HG02763 (cell line): ENCODE data around the gene CAPS.

Experiments
- ATAC-seq: cut with Tn5 transposase; IDR thresholded peaks from one replicate; pipeline ENCODE4 v1.9.1; 2021; ENCODE audit warnings: mild to moderate bottlenecking, moderate library complexity; ENCODE audit not compliant: unreplicated experiment

Gene CAPS

DNA sequence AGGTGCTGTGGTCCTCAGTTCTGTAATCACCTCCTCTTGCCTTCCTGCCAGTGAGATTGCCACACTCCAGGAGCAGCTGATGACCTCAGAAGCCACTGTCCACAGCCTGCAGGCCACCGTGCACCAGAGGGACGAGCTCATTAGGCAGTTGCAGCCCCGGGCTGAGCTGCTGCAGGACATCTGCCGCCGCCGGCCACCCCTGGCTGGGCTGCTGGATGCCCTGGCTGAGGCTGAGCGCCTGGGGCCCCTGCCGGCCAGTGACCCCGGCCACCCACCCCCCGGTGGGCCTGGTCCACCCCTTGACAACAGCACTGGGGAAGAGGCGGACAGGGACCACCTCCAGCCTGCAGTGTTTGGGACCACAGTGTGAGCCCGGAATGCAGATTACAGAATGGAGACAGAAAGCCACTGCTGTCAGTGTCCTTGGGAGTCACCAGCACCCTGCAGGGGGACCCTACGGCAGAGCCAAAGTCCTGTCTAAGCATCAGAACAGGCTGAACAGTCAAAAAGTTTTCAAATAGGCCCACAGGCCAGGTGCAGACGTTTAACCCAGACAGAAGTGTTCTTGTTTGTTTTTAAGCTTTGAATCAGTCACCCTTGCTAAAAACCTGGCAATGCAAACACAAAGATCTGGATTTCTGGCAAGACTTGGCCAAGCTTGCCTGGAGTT lies 5.1 kb upstream of the CAPS start:
- ATAC-seq = no peak

GRCh38 chr19:5910638-5910907 lies 3.5 kb upstream of the CAPS start:
- no peak for ATAC-seq

DNA sequence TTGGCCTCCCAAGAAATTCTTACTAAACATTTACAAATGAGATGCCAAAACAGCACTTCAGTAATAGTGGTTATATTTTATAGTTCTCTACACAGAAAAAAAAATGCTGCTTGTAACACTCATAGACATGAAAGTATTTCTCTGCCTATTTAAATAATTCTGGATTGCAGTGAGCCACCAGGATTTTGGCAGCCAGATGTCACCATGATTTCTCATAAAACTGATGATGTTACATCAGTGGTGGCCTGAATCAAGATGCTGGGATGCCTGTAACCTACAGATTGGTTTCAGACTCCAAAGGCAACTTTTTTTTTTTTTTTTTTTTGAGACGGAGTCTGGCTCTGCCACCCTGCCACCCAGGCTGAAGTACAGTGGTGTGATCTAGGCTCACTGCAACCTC lies 2.7 kb upstream of the CAPS start:
- no peak for ATAC-seq

GRCh38 chr19:5914358-5914774 lies 312 bp downstream of the CAPS start:
- no peak for ATAC-seq

- ATAC-seq = no peak
Measured at GRCh38 chr19:5914946-5915781, 1.1 kb downstream of the CAPS start.

- ATAC-seq = no peak
Measured at GRCh38 chr19:5915782-5916165, 1.7 kb downstream of the CAPS start.

GRCh38 chr19:5916181-5916708 lies 2.2 kb downstream of the CAPS start:
- ATAC-seq = no peak

- ATAC-seq = no peak
Measured at GRCh38 chr19:5917431-5918107, 3.5 kb downstream of the CAPS start.

- no peak for ATAC-seq
Measured at GRCh38 chr19:5918463-5919079, 4.5 kb downstream of the CAPS start.

- no peak for ATAC-seq
Measured at GRCh38 chr19:5921516-5922160, 7.6 kb downstream of the CAPS start.

DNA sequence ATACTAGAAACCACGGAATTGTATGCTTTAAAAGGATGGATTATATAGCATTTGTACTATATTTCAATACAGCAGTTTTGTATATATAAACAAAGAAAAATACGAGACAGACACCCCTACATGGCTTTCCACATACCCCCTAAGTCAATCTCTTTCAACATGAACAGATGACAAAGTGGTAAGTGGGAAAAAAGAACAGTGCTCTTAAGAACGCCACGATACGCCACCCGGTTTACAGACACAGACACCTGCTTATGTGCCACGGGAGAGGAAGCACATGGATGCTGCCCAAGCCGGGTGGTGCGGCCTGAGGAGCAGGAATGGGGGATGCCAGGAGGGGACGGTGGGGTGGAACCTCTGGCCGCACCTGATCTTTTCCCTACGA lies 8.1 kb downstream of the CAPS start:
- no peak for ATAC-seq

GRCh38 chr19:5923356-5923755 lies 9.3 kb downstream of the CAPS start:
- no peak for ATAC-seq

DNA sequence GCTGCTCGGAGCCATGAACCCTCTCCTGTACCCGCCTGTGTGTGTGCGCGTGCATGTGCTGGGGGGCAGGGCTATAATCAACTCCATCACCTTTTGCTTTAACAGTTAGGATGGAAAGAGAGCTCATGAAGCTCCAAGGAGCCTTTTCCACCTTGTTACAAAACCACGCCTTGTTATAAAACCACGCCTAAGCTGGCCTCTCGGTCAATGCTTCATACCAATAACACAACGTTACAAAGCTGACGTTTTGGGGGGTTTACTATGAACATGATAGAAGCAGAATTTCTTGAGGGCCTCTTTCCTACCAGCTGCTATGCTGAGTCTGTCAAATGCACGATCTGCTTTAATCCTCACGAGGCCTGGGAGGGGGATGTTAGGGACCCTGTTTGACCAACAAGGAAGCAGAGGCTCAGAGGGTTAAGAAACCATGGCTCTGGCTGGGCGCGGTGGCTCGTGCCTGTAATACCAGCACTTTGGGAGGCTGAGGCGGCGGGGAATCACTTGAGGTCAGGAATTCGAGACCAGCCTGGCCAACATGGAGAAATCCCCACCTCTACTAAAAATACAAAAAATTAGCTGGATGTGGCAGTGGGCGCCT lies 11.9 kb downstream of the CAPS start:
- no peak for ATAC-seq

GRCh38 chr19:5926641-5927440 lies 12.8 kb downstream of the CAPS start:
- ATAC-seq = no peak

GRCh38 chr19:5927441-5927821 lies 13.4 kb downstream of the CAPS start:
- no peak for ATAC-seq

GRCh38 chr19:5929179-5929578 lies 15.1 kb downstream of the CAPS start:
- no peak for ATAC-seq

DNA sequence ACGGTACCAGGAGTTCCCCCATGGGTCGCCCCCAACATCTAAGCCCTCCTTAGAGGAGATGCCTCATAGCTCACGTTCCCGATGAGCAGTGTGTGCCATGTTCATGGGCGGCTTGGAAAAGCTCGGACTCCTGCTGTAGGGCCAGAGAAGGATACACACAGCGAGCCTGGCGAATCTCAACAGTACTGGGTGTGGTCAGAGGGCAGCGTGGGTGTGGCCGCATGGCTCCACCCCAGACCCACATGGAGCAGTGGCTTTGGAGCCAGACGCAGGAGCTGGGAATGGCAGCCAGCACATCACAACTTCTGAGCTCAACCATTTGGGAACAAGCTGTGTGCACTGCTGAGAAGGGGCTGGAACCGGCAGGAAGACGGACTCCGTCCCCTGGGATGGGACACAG lies 15.6 kb downstream of the CAPS start:
- no peak for ATAC-seq

GRCh38 chr19:5931251-5931650 lies 17.2 kb downstream of the CAPS start:
- no peak for ATAC-seq

DNA sequence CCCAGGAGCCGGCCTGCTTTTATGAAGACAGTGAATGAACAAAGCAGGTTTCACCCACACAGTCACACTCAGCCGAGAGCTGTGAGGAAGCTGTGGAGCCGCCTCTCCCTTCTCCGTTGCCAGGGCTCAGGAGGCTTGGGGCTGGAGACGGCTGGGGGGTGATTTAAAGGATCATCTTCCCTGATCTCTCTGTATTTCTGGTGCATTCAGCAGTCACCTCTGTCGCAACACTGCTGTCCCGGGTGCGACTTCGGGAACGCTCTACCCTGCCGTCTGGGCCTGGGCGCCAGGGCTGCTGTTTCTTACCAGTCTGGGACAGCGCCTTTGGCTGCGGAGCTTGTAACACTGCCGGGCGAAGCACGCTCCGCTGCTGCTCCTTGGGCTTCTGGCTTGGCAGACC lies 18.1 kb downstream of the CAPS start:
- ATAC-seq = no peak
